ENCODE data around the gene DENND11. TPM values are rescaled to one million over a fixed set of nuclear protein-coding genes. Genes with fewer than 3 reads are reported as not detected.

Gene DENND11
- total and polyA plus RNA-seq, 10 of the 15 experiments (the other 5 are each of a cell fraction or from before 2014, with no cell fraction given), result 2.7 to 47.0 (median 26.6) TPM

DNA sequence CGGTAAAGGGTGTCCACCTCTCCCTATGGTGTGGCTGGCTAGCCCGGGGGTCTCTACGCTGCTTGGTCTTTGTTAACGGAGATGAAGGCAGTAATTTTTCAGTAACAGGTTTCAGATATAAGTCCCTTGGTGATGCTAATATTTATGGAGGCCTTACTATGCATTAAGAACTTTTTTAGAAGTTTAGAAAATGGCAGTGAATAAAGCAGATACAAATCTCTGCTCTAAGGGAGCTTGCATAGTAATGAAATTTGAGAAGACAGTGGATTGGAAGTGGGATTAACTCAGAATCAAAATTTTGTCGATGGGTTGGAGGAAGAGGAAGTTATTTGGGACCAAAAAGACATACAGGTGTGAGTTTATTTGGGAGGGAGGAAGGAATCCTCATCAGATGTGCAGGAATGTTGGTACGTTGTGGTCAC is 36.6 kb upstream of the DENND11 start:
- POLR2A ChIA-PET, result interaction anchor here (1.3 to 1.7 kb wide), 3 partner anchors 38 to 88 kb away, joined by 4 to 8 read pairs (median 5); no protein-coding TSS in a partner anchor
- DNase-seq (ENCODE audit: low read depth, low spot score), result no peak
- SMC1A ChIA-PET (ENCODE audit: uncharacterized antibody, unreplicated experiment), result interaction anchor here (1.0 to 3.5 kb wide), 6 partner anchors 11 to 151 kb away, joined by 3 to 35 read pairs (median 6); no protein-coding TSS in a partner anchor
- CTCF ChIA-PET, result interaction anchor here (1.0 to 5.7 kb wide), 17 partner anchors 12 to 724 kb away, joined by 3 to 121 read pairs (median 6); partner anchors contain the start of genes AGK, DENND11, MRPS33 and WEE2
- Histone ChIP-seq H3K4me3 (peak overlapping the region; percentile 98), H2AFZ (ENCODE audit: control insufficient read depth, low read depth, low read length) (peak overlapping the region; percentile 96), H3K27ac (ENCODE audit: control insufficient read depth, insufficient read depth) (peak overlapping the region; percentile 91), H4K20me1 (ENCODE audit: control insufficient read depth, insufficient read depth) (no peaks in the 10 kb centered on the region), H3K36me3 (ENCODE audit: control insufficient read depth in 2 of 2, insufficient read depth in 2 of 2, low read length in 1 of 2) (peaks cover 0 to 15% of the 10 kb centered on the region in 2 experiments; a peak in 3 of 4 replicates), H3K4me2 (ENCODE audit: control insufficient read depth, insufficient read depth) (peak overlapping the region; percentile 62), H3K79me2 (ENCODE audit: control insufficient read depth, insufficient read depth, low read length) (peaks cover 38% of the 10 kb centered on the region), H3K4me1 (ENCODE audit: control insufficient read depth, insufficient read depth, low read length) (peaks cover 4% of the 10 kb centered on the region; the same call in 1 of the 2 replicates), H3K9me3 (replicated peaks; ENCODE audit: control insufficient read depth, insufficient read depth, low read length) (no peaks in the 10 kb centered on the region), H3K27me3 (replicated peaks in 1 of 2; ENCODE audit: control insufficient read depth in 2 of 2, insufficient read depth in 2 of 2, low read length in 1 of 2) (no peaks in the 10 kb centered on the region), H3K9ac (ENCODE audit: control insufficient read depth, insufficient read depth, low read length) (peak overlapping the region; percentile 95)
- BruUV-seq (replicated peaks), result TSS peak; percentile 85
- peak; percentile 77 for ATAC-seq
- intact Hi-C loops (cut with micrococcal nuclease; ENCODE audit: unreplicated experiment) (loop anchor here (1.0 to 5.0 kb wide), 4 partner anchors 38 to 724 kb away; partner anchors contain the start of genes AGK and MRPS33), in situ Hi-C loops (cut with MboI) (loop anchor here (10.0 kb wide), 1 partner anchor 724 kb away; the partner anchor contains the start of gene MRPS33)
- TF ChIP-seq MXI1 (IDR thresholded peaks at IDR 0.05; ENCODE audit: low read depth, low read length), result no peak
- TF ChIP-seq CTCF (IDR thresholded peaks at IDR 0.05 in 2 of 3, conservative IDR thresholded peaks at IDR 0.05 in 1 of 3; ENCODE audit: control insufficient read depth in 2 of 3, extremely low read depth in 1 of 3, insufficient read depth in 1 of 3, low read depth in 3 of 3, low read length in 3 of 3), result 0 out of 6 replicates have a peak, but pooled peaks of 1 of the 3 experiments have one; percentile 14
- 0 out of 2 replicates have a peak, but pooled peaks have one; percentile 26 for TF ChIP-seq DPF2 (IDR thresholded peaks at IDR 0.05)
- peak; percentile 2; the same call in 1 of the 2 replicates for TF ChIP-seq POLR2AphosphoS5 (IDR thresholded peaks at IDR 0.05; ENCODE audit: low read length)
- RAD21 ChIA-PET (ENCODE audit: unreplicated experiment), result interaction anchor here (1.0 to 2.3 kb wide), 4 partner anchors 37 to 84 kb away, joined by 3 to 33 read pairs (median 4); partner anchors contain the start of gene DENND11
- FAIRE-seq, result peak; percentile 41
- 0% methylated on average over 6 of the region's 6 CpGs for WGBS (ENCODE audit: insufficient coverage, insufficient replicate concordance, low lambda C conversion rate, missing lambda C conversion rate)
